ENCODE data around the gene RNF8. TPM values are rescaled to one million over a fixed set of nuclear protein-coding genes. Genes with fewer than 3 reads are reported as not detected.

RNF8 gene, protein sequence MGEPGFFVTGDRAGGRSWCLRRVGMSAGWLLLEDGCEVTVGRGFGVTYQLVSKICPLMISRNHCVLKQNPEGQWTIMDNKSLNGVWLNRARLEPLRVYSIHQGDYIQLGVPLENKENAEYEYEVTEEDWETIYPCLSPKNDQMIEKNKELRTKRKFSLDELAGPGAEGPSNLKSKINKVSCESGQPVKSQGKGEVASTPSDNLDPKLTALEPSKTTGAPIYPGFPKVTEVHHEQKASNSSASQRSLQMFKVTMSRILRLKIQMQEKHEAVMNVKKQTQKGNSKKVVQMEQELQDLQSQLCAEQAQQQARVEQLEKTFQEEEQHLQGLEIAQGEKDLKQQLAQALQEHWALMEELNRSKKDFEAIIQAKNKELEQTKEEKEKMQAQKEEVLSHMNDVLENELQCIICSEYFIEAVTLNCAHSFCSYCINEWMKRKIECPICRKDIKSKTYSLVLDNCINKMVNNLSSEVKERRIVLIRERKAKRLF
- total RNA-seq: 35.7 and 38.3 TPM in 2 replicates

DNA sequence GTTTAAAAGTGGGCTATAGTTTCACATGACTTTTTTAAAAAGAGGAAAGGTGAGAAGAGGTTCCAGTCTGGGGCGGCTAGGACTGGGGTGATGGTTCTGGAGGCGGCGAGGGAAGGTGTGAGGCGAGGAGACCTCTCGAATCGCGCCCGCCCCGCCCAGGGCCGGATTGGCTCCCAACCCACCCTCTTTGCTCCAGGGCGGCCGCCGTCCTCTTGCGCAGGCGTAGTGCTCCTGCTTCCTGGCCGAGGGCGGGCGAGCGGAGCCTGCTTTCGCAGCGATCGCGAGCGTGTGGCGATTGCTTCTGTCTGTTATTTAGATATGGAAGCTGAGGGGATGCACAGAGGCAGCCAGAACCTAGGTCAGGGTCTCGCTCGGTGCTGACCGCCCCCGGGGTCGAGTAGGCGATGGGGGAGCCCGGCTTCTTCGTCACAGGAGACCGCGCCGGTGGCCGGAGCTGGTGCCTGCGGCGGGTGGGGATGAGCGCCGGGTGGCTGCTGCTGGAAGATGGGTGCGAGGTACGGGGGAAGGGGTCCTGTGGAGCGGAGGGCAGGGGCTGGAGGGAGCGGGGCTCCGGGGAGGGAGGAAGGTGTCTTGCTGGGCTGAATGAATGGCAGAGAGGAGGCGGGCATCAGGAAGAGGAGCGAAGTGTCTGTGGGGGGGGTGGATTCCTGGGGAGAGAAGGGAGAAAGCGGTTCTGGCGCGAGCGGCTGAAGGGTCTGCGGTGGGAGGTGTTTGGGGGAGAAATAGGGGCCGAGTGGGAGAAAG, at the start of gene RNF8:
Gene RNF8 (plus strand): TSS at position 223 of the 765 bp plus-strand sequence. CDS start 182 bp downstream, at position 405.

DNA sequence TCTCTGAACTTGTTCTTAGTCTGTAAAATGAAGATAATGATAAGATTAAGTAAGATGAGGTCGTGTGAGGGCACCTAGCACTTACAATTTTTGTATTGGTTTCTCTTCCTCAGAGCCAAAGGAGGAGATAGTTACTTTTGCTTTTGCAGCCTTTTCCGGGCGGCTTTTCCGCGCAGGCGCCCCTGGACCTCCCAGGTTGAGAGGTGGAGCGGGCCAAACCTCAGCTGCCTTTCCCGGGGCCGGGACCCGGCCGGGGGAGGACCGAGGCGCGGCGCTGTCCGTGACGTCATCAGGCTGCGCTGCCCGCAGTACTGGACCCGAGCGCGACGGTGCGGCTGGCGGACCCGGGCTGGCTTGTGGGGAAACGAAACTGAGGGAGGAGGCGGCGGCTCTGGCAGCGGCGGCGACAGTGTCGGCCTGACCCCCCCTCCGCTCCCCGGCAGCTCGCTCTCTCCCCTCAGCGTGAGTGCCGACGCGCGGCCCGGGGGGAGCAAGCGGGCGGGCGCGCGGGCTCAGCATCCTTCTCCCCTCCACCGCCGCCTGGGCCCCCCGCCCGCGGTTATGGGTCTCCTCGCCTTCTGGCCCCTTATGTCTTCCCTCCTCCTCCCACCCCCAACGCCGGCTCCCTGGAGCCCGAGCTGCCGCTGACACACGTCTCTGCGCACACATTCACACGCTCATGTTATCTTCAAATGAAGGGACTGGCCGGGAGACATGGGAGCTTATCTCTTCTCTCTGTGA, 79.3 kb downstream of the RNF8 start, which contains the start of gene CMTR1:
Gene CMTR1 (plus strand): TSS at position 306 of the 741 bp plus-strand sequence. CDS start 2,409 bp downstream, outside the sequence.

Other genes with a start within 250 kb of the RNF8 start
- 3.2 and 3.6 TPM in 2 replicates for gene PIM1, start 183.8 kb upstream of the RNF8 start, total RNA-seq
- 3.9 and 6.2 TPM in 2 replicates for gene TBC1D22B, start 96.2 kb upstream of the RNF8 start, total RNA-seq
- gene TMEM217, start 95.8 kb upstream of the RNF8 start, total RNA-seq: 3.6 and 4.3 TPM in 2 replicates
- gene CMTR1, start 79.2 kb downstream of the RNF8 start, total RNA-seq: 26.0 and 60.6 TPM in 2 replicates
- gene CCDC167, start 145.9 kb downstream of the RNF8 start, total RNA-seq: 45.9 and 110 TPM in 2 replicates